GM21390 (cell line): ENCODE measurements around the gene AQP2.
"Not testable (repeated sequence)": the region's sequence is repeated elsewhere in the genome, so short reads cannot be mapped to it uniquely, and the experiment has no call there.

Source experiments
- ATAC-seq: cut with Tn5 transposase; IDR thresholded peaks from one replicate; pipeline ENCODE4 v1.9.1; 2021; ENCODE audit not compliant: unreplicated experiment

AQP2 gene

DNA sequence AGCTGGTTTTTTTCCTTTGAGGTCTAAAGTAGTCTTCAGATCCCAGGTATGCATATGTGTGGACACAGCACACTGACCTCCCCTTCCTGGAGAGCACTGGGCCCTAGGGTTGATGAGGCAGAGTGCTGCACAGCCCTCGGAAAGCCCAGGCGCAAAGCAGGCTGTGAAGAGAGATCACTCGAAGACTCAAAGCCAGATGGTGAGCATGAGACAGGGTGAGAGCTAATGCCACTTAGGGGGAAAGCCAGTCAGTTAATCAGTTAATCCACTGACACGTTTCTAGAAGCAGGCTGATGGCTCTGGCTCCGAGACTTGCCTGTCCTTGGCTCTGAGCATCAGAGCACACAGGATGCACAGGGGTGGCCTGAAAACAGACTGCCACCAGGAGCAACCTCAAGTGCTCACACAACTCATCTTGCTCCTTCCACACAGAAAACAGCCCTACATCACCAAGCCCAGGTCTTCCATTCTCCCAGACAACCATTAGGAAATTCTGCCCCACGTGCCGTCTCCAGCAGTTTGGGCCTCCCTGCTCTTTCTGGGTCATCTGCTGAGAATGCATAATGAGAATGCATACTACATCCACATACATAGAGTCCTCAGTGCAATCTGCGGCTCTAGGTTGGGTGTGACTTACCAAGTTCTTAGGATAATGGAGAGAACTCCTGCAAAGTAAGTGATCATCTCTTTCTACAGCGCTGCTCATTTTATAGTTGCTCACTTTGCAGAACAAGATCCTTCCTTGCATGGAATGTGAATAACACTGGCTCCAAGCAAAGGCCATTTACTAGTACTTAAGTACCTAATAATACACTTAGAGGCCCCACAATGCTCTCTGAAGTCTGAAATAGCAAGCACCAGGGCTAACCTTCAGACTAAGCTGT is 34.2 kb downstream of the AQP2 start:
- no peak for ATAC-seq

DNA sequence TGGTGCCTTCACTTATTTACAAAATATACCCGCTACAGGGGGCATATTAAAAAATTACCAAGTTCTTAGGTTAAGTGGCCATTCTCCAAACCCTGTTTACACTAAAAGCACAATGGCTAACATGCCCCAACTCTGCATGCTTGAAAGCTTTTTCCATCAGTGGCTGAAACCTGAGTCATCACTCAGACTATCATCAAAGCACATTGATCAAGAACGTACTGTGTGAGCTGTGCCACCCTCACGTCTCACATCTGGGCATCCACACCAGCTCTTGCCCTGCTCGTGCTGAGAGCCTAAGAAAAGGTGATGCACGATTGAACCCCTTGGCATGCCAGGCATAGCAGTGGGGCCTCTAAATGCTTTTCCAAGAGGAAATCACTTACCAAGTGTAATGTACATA is 35.4 kb downstream of the AQP2 start:
- no peak for ATAC-seq

DNA sequence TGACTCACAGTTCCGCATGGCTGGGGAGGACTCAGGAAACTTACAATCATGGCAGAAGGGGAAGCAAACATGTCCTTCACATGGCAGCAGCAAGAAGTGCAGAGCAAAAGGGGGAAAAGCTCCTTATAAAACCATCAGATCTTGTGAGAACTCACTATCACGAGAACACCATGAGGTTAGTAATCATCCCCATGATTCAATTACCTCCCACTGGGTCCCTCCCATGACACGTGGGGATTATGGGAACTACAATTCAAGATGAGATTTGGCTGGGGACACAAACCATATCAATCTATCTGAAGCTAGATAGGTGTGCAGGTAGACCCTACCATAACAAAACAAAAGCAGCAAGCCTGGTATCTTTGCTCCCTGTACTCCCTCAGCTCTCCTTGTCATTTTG is 35.9 kb downstream of the AQP2 start:
- ATAC-seq, result not testable (repeated sequence)

DNA sequence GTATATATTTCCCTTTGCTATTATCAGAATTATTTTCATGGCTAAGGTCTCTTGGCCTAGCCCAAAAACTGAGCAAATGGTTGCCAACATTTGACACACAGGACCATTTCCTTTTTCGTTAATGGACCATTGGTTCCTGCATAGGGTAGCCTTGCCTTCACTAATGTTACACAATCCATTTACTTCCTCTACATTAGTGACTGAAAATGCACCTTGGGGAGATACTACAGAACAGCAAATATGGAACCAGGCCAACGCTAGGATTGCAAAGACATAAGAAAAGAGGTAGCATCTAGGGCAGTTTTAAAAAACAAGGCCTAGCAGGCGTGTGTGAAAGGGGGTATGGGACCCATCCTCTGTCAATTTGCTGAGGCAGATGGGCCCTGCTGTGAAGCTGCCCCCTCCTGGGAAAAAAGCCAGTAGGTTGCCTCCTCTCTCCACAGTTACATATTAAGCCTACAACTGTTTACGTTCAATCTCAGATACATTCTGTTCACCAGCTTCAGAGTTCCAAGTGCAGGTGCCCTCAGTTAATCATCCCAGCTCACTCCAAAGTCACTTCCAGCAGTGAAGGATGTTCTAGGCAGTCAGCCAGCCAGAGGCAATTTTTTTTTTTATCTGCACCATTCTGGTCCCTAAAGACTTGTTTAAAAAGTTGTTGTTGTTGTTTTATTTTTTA is 37.2 kb downstream of the AQP2 start:
- no peak for ATAC-seq

DNA sequence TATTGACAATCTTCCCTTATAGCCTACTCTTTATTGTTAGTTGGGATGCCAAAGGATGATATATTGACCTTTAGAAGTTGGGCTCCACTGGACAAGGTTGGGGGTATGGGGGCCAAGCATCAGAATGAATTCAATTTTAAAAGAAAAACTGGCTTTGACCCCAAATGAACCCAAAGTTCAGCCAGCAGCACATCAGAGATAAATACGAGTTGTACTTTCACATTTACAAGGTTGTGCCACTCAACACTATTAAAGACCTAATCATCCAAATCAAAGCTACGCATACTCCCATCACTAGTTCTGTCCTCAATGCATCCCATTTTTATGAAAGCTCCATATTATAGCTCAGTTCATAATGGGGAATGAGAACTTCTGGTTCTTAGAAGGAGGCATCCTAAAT is 38.9 kb downstream of the AQP2 start:
- not testable (repeated sequence) for ATAC-seq

DNA sequence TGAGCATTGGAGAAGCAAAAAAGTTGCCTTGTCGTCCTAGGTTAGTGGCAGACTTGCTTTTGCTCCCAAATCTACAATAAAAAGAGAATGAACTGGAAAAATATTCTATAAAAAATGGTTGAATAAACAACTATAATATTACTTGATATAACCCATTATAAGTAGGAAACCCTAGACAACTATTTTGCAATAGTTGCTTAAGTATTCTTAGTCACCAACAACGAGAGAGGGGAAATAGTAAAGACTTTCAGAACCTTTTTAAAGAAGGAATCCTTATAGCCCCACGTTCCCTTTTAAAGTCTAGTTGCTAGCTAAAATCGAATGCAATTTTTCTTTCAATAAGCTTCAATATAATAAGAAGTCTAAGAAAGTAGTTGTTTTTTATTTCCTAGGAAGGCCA is 39.7 kb downstream of the AQP2 start:
- ATAC-seq, result no peak

DNA sequence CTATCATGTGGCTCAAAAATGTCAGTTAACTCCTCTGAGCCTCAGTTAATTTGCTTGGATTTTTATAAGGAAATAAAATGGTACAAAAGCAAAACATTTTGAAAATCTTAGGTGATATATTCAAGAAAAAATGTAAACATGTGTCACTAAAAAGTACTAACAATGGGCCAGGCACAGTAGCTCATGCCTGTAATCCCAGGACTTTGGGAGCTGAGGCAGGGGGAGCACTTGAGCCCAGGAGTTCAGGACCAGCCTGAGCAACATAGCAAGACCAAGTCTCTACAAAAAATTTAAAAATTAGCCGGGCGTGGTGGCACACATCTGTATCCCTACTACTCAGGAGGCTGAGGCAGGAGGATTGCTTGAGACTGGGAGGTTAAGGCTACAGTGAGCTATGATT is 47.9 kb downstream of the AQP2 start:
- ATAC-seq, result no peak

DNA sequence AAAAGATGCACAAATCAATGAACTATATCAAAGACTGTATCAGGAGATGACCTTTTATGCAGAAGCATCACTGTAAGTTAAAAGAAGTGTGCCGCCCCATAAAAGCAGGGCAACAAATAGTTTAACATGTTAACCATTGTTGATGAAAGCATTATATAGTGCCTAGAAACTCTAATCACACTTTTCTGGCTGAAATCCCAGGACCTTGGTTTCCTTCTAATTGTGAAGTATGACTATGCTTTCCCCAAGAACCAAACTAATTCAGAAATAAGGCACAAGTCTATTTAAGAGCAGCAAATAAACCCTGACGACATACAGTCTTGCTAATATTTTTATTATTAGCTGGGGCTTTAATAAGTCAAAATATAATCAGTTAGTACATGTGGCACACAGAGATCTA is 53.1 kb downstream of the AQP2 start:
- ATAC-seq, result no peak

DNA sequence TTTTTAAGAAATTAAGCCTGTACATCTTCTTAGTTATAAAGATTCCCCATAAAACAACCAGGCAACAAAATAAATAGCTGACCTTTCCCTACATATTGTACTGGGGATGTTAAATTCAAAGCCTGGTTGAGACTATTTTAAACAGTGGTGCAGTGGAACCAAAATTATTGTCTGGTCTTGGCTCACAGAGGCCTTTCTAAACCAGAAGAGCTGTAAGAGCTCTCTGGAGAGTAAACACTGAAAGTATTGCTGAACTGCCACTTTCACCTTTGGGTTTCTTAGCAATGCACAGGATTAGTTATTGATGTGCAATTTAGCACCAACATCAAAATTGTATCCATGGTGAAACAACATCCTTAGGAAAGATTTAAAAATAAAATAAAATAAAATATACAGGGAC is 54.2 kb downstream of the AQP2 start:
- ATAC-seq, result no peak

DNA sequence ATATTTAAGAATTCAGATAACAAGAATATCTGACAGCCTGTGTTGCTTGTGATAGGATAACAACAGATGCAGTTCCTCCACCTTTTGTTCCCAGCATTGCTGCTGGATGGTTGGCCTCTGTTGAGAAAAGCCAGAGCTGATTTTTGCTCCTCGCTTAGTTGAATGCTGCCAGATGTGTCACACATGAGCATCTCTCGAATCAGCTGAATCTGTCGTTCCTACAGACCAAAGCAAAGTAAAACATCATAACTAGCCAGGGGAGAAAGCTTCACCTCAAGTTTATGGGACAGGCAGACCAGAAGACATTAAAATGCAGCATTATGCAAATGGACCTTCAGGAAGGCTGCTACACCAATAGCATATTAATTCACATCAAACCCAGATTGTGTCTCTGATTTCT is 54.6 kb downstream of the AQP2 start:
- no peak for ATAC-seq

DNA sequence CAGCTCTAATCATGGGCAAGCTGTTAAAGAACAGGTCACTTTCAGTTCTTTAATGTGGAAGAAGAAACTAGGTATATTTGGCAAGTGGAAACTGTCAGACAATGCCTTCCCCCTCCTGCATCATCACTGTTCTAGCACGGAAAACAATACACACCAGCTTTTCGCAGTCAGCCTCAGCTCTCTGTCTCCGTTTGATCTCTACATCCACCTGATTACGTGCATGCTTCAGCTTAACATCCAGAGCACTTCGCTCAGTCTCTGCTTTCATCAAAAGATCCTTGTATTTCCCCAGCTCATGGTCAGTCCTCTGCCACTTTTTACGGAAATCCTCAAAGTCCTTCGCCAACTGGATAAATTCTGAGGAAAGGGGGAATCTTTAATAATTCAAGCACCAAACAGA is 55.7 kb downstream of the AQP2 start:
- ATAC-seq, result no peak

DNA sequence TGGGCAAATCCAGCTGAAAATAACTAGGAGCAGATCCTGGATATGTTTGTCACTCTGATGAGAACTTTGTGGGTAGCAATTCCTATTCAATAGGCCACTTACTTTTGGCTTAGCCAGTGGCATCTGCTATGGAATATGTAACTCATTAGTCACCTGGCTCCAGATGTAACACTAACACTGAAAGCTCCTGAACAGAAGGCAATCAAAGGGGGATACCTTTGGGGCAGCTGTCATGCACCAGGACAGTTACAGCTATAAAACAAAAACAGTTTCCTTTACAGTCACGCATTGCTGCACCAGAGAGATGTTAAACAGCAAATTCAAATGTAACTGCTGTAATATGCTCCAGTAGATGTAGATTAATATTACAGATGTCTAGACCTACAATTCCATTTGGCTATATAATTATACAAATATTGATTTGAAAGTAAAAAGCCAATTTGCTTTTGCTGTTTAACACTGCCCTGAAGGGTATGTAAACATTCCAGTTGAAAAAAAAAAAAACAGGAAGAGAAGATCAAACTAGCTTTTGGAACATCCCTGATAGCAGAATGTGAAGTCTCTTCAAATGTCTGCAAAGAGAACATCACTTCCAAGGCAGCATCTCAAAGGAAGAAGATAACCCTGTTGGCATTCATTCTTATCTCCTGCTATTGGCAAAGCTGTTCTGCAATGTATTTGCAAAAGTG is 56.4 kb downstream of the AQP2 start:
- ATAC-seq, result no peak
